Islet precursor cell (in vitro differentiated cells): ENCODE measurements around the gene PCDHA7.
A peak's percentile ranks its signal among the peaks of the same experiment; 100 is the strongest.
"Not testable (repeated sequence)": the region's sequence is repeated elsewhere in the genome, so short reads cannot be mapped to it uniquely, and the experiment has no call there.

Source experiments
- DNase-seq: peaks from one replicate; pipeline ENCODE4 v3.0.0-alpha.2; 2018

Gene PCDHA7

DNA sequence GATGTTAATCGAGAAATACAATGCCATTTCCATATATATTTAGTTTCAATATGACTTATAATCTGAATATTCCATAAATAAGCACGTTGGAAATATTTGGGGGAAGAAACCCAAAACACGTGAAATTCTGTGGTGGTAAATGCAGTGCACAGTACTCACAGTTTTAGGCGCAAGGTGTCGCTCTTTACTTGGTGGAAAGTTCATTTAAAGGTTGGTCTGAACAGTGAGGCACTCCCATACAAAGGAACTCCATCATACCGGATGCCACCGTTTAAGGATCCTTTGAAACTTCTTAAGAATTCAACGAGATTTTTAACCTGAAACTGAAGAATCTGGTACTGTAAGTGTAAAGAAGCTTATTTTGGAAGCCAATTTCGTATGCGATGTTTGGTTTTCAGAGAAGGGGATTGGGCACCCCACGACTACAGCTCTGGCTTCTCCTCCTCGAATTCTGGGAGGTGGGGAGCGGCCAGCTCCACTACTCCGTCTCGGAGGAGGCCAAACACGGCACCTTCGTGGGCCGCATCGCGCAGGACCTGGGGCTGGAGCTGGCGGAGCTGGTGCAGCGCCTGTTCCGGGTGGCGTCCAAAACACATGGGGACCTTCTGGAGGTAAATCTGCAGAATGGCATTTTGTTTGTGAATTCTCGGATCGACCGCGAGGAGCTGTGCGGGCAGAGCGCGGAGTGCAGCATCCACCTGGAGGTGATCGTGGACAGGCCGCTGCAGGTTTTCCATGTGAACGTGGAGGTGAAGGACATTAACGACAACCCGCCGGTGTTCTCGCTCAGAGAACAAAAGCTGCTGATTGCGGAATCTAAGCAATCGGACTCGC is 34.9 kb downstream of the PCDHA7 start, which contains the start of gene PCDHA11:
Gene PCDHA11, plus strand, starts transcription at position 237 of the 834 bp plus-strand sequence. Its CDS starts 147 bp downstream, at position 384.
- DNase-seq, result peak; percentile 67

DNA sequence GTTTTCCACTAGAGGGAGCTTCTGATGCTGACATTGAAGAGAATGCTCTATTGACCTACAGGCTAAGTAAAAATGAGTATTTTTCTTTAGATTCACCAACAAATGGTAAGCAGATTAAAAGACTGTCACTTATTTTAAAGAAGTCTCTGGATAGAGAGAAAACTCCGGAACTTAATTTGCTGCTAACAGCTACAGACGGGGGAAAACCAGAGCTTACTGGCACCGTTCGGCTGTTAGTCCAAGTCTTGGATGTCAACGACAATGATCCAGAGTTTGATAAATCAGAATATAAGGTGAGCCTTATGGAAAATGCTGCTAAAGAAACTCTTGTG is 35.5 kb downstream of the PCDHA7 start:
- DNase-seq, result no peak

DNA sequence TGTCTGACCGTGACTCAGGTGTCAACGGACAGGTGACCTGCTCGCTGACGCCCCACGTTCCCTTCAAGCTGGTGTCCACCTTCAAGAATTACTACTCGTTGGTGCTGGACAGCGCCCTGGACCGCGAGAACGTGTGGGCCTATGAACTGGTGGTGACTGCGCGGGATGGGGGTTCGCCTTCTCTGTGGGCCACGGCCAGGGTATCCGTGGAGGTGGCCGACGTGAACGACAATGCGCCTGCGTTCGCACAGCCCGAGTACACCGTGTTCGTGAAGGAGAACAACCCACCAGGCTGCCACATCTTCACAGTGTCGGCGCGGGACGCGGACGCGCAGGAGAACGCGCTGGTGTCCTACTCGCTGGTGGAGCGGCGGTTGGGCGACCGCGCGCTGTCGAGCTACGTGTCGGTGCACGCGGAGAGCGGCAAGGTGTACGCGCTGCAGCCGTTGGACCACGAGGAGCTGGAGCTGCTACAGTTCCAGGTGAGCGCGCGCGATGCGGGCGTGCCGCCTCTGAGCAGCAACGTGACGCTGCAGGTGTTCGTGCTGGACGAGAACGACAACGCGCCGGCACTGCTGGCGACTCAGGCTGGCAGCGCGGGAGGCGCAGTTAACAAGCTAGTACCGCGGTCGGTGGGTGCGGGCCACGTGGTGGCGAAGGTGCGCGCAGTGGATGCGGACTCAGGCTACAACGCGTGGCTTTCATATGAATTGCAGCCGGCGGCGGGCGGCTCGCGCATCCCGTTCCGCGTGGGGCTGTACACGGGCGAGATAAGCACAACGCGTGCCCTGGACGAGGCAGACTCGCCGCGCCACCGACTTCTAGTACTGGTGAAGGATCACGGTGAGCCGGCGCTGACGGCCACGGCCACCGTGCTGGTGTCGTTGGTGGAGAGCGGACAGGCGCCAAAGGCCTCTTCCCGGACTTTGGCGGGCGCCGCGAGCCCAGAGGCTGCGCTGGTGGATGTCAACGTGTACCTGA is 36.4 kb downstream of the PCDHA7 start:
- DNase-seq, result no peak

DNA sequence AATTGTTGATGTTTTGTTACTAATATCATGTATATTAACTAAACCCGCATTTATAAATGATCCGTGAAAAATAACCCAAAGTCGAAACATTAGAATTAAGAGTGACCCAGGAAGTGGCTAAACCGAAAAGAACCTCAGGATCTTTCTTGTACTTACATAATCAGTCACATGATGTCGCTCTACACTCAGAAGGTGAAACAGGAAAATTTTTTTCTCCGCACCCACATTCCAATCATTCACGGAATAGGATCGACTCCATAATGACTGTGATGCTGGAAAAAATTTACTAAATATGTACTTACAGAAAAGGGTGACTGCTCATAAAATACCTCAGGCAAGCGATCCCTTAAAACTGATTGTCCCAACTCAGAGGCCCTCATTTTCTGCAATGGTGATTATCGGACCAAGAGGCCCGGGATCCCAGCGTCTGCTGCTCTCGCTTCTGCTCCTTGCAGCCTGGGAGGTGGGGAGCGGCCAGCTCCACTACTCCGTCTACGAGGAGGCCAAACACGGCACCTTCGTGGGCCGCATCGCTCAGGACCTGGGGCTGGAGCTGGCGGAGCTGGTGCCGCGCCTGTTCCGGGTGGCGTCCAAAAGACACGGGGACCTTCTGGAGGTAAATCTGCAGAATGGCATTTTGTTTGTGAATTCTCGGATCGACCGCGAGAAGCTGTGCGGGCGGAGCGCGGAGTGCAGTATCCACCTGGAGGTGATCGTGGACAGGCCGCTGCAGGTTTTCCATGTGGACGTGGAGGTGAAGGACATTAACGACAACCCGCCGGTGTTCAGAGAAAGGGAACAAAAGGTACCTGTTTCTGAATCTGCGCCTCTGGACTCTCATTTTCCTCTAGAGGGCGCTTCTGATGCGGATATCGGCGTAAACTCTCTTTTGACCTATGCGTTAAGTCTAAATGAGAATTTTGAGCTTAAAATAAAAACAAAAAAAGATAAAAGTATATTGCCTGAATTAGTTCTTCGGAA is 41.3 kb downstream of the PCDHA7 start, which contains the start of gene PCDHA12:
Gene PCDHA12, plus strand, starts transcription at position 224 of the 981 bp plus-strand sequence. Its CDS starts 165 bp downstream, at position 389.
- DNase-seq, result peak; percentile 63

DNA sequence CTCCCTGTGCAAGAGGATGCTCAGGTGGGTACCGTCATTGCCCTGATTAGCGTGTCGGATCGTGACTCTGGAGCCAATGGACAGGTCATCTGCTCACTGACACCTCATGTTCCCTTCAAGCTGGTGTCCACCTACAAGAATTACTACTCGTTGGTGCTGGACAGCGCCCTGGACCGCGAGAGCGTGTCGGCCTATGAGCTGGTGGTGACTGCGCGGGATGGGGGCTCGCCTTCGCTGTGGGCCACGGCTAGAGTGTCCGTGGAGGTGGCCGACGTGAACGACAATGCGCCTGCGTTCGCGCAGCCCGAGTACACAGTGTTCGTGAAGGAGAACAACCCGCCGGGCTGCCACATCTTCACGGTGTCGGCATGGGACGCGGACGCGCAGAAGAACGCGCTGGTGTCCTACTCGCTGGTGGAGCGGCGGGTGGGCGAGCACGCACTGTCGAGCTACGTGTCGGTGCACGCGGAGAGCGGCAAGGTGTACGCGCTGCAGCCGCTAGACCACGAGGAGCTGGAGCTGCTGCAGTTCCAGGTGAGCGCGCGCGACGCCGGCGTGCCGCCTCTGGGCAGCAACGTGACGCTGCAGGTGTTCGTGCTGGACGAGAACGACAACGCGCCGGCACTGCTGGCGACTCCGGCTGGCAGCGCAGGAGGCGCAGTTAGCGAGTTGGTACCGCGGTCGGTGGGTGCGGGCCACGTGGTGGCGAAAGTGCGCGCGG is 42.6 kb downstream of the PCDHA7 start:
- not testable (repeated sequence) for DNase-seq

DNA sequence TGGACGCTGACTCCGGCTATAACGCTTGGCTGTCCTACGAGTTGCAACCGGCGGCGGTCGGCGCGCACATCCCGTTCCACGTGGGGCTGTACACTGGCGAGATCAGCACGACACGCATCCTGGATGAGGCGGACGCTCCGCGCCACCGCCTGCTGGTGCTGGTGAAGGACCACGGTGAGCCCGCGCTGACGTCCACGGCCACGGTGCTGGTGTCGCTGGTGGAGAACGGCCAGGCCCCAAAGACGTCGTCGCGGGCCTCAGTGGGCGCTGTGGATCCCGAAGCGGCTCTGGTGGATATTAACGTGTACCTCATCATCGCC is 43.2 kb downstream of the PCDHA7 start:
- DNase-seq, result no peak

DNA sequence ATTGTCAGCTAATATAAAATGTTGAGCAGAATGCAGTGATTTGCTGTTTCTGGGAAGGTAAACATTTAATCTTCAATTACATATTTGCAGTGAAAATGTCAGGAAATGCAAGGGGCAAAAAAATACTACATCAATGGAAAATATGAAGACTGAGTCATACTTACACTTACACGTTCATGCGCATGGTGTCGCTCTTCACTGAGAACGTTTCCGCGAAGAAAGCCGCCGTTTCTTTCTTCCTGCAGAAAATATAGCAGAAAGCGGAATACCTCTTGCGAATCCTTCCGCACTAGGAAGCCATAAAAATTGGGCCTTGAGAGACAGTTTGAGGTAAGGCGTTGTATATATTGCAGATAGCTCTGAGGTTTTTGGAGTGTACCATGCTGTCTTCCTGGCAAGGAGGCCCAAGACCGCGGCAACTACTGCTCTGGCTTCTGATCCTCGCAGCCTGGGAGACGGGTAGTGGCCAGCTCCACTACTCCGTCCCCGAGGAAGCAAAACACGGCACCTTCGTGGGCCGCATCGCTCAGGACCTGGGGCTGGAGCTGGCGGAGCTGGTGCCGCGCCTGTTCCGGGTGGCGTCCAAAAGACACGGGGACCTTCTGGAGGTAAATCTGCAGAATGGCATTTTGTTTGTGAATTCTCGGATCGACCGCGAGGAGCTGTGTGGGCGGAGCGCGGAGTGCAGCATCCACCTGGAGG is 48.0 kb downstream of the PCDHA7 start, which contains the start of gene PCDHA13:
Gene PCDHA13, plus strand, starts transcription at position 236 of the 702 bp plus-strand sequence. Its CDS starts 145 bp downstream, at position 381.
- DNase-seq, result peak; percentile 58

DNA sequence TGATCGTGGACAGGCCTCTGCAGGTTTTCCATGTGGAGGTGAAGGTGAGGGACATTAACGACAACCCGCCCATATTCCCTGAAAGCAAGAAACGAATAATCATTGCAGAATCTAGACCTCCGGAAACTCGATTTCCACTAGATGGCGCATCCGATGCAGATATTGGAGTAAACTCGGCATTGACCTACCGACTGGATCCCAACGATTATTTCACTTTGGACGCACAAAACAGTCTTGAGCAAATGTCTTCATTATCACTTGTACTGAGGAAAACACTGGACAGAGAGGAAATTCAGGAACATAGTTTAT is 48.5 kb downstream of the PCDHA7 start:
- peak; percentile 58 for DNase-seq

DNA sequence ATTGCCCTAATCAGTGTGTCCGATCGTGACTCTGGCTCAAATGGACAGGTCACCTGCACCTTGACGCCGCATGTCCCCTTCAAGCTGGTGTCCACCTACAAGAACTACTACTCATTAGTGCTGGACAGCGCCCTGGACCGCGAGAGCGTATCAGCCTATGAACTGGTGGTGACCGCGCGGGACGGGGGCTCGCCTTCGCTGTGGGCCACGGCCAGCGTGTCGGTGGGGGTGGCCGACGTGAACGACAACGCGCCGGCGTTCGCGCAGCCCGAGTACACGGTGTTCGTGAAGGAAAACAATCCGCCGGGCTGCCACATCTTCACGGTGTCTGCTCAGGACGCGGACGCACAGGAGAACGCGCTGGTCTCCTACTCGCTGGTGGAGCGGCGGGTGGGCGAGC is 49.3 kb downstream of the PCDHA7 start:
- no peak for DNase-seq

DNA sequence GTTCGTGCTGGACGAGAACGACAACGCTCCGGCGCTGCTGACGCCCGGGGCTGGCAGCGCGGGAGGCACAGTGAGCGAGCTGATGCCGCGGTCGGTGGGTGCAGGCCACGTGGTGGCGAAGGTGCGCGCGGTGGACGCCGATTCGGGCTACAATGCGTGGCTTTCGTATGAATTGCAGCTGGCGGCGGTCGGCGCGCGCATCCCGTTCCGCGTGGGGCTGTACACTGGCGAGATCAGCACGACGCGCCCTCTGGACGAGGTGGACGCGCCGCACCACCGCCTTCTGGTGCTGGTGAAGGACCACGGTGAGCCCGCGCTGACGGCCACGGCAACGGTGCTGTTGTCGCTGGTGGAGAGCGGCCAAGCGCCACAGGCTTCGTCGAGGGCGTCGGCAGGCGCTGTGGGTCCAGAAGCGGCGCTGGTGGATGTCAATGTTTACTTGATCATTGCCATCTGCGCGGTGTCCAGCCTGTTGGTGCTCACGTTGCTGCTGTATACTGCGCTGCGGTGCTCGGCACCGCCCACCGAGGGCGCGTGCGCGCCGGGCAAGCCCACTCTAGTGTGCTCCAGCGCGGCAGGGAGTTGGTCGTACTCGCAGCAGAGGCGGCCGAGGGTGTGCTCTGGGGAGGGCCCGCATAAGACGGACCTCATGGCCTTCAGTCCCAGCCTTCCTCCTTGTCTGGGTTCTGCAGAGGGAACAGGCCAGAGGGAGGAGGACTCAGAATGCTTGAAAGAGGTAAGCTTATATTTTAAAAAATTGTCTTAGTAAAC is 50.0 kb downstream of the PCDHA7 start:
- no peak for DNase-seq
